ENCODE results near the gene PRKAG1. TPM values are rescaled to one million over a fixed set of nuclear protein-coding genes. Genes with fewer than 3 reads are reported as not detected.

PRKAG1 gene
- total RNA-seq, 1 experiment from 2014 or later, result 57.3 TPM

DNA sequence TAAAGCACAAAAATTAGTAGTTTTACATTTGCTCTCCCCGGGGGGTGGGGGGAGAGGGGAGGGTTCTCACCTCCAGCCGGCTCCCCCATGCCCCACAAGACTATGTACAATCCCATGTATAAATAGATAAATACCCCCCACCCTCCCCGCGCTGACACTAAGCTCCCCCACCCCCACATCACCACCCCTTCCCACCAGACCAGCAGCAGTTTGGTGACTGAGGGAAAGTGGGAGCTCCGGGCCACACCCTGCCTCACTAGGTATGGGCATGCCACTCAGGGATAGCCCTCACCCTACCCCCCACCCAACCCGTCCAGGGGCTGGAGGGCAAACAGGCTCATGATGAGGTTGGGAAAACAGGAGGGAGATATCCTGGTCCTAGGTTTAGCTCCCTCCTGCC is 1.9 kb upstream of the PRKAG1 start:
- CTCF ChIA-PET, result interaction anchor here (0.6 to 0.7 kb wide), 3 partner anchors 19 to 32 kb away, joined by 3 to 12 read pairs (median 3); no protein-coding TSS in a partner anchor
- no peak for DNase-seq (ENCODE audit: low read depth, low spot score)
- no peak overlapping the region for H3K27ac ChIP-seq (ENCODE audit: low read length)

DNA sequence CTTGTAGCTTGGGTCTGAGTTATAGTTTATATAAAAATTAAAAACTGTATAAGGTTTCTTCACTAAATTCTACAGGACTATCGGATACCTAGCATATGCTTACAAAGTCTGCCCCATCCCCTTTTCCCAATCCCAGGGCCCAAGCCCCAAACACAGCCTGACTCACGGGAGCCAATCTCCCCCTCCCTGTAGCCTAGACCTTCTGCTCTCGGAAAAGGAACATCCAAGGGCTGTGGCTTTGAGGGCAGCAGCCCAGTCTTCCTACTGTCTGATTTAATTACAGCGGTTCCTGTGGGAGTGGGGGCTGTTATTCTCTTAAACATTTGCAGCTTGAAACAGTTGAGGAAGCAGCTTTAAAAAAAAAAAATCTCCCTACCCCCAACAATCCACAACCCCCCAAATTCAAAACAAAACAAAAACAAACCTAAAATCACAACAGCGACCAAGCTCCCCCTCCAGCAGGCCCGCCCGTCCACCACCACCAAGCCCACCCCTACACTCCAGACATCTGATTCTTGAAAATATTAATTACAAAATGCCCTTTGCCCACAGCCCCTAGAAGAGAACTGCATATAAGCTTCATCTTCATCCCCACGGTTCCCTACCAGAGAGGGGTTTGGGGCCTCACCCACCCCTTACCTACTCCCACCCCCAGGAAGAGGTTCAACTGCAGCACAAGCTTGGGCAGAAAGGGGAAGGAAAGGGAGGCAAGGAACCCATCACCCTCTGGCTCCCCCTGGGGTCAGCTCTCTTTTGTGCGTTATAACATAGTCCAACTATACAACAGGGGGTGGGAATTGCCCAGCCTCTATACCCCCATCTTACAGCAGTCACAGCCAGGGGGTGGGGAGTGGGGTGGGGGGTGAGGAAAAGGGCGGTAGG is 1.1 kb upstream of the PRKAG1 start:
- in situ Hi-C loops (cut with HindIII; ENCODE audit: low pct_unique_long_range_greater_than_20kb, low sequenced_read_pairs), result no loop called here
- no TSS peak for BruUV-seq (replicated peaks)
- TF ChIP-seq SIN3A (IDR thresholded peaks at IDR 0.05; ENCODE audit: borderline replicate concordance, insufficient read depth, low read depth, low read length), result no peak
- no peak for TF ChIP-seq POLR2AphosphoS5 (IDR thresholded peaks at IDR 0.05; ENCODE audit: low read depth, low read length)
- TF ChIP-seq TCF7L2 (IDR thresholded peaks at IDR 0.05; ENCODE audit: low read depth, low read length), result no peak
- TF ChIP-seq, protein P1, sequence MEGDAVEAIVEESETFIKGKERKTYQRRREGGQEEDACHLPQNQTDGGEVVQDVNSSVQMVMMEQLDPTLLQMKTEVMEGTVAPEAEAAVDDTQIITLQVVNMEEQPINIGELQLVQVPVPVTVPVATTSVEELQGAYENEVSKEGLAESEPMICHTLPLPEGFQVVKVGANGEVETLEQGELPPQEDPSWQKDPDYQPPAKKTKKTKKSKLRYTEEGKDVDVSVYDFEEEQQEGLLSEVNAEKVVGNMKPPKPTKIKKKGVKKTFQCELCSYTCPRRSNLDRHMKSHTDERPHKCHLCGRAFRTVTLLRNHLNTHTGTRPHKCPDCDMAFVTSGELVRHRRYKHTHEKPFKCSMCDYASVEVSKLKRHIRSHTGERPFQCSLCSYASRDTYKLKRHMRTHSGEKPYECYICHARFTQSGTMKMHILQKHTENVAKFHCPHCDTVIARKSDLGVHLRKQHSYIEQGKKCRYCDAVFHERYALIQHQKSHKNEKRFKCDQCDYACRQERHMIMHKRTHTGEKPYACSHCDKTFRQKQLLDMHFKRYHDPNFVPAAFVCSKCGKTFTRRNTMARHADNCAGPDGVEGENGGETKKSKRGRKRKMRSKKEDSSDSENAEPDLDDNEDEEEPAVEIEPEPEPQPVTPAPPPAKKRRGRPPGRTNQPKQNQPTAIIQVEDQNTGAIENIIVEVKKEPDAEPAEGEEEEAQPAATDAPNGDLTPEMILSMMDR (IDR thresholded peaks at IDR 0.05), result no peak; the same call in 1 of the 2 replicates
- TF ChIP-seq, protein P2, sequence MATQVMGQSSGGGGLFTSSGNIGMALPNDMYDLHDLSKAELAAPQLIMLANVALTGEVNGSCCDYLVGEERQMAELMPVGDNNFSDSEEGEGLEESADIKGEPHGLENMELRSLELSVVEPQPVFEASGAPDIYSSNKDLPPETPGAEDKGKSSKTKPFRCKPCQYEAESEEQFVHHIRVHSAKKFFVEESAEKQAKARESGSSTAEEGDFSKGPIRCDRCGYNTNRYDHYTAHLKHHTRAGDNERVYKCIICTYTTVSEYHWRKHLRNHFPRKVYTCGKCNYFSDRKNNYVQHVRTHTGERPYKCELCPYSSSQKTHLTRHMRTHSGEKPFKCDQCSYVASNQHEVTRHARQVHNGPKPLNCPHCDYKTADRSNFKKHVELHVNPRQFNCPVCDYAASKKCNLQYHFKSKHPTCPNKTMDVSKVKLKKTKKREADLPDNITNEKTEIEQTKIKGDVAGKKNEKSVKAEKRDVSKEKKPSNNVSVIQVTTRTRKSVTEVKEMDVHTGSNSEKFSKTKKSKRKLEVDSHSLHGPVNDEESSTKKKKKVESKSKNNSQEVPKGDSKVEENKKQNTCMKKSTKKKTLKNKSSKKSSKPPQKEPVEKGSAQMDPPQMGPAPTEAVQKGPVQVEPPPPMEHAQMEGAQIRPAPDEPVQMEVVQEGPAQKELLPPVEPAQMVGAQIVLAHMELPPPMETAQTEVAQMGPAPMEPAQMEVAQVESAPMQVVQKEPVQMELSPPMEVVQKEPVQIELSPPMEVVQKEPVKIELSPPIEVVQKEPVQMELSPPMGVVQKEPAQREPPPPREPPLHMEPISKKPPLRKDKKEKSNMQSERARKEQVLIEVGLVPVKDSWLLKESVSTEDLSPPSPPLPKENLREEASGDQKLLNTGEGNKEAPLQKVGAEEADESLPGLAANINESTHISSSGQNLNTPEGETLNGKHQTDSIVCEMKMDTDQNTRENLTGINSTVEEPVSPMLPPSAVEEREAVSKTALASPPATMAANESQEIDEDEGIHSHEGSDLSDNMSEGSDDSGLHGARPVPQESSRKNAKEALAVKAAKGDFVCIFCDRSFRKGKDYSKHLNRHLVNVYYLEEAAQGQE (IDR thresholded peaks at IDR 0.05; ENCODE audit: insufficient read depth in 1 of 2, low read depth in 2 of 2, low read length in 1 of 2), result no peak
- peak; percentile 39; the same call in 1 of the 2 replicates for ATAC-seq
- Histone ChIP-seq H3K9me3 (ENCODE audit: control insufficient read depth, insufficient read depth, low read depth, low read length) (no peaks in the 10 kb centered on the region), H3K27ac (ENCODE audit: low read length) (peak overlapping the region; percentile 90), H3K4me3 (ENCODE audit: low read depth in 2 of 2, low read length in 2 of 2) (no peak overlapping the region), H3K4me1 (ENCODE audit: control insufficient read depth, insufficient read depth, low read length) (peaks cover 15% of the 10 kb centered on the region), H3K27me3 (ENCODE audit: control insufficient read depth, insufficient read depth, low read length) (no peaks in the 10 kb centered on the region), H3K36me3 (ENCODE audit: control insufficient read depth, insufficient read depth, low read length) (peaks cover 20% of the 10 kb centered on the region)
- ChIA-PET POLR2A (interaction anchor here (0.6 to 0.7 kb wide), 4 partner anchors 11 to 2000 kb away, joined by 3 to 14 read pairs (median 6); no protein-coding TSS in a partner anchor), CTCF (interaction anchor here (0.6 to 1.0 kb wide), 5 partner anchors 18 to 164 kb away, joined by 3 to 12 read pairs (median 8); no protein-coding TSS in a partner anchor)
- DNase-seq (ENCODE audit: low read depth, low spot score), result no peak
- intact Hi-C loops (cut with micrococcal nuclease; ENCODE audit: unreplicated experiment), result no loop called here

More for the DNA sequence above, 1.9 kb upstream of the PRKAG1 start:
- peaks cover 27% of the 10 kb centered on the region for H3K36me3 ChIP-seq (ENCODE audit: control insufficient read depth, insufficient read depth, low read length)
- no peak overlapping the region for H3K4me3 ChIP-seq (ENCODE audit: low read depth in 2 of 2, low read length in 2 of 2)
- intact Hi-C loops (cut with micrococcal nuclease; ENCODE audit: unreplicated experiment) (no loop called here), in situ Hi-C loops (cut with HindIII; ENCODE audit: low pct_unique_long_range_greater_than_20kb, low sequenced_read_pairs) (no loop called here)
- no peaks in the 10 kb centered on the region for H3K27me3 ChIP-seq (ENCODE audit: control insufficient read depth, insufficient read depth, low read length)
- ATAC-seq, result no peak
- TF ChIP-seq SIN3A (IDR thresholded peaks at IDR 0.05; ENCODE audit: borderline replicate concordance, insufficient read depth, low read depth, low read length) (no peak), POLR2AphosphoS5 (IDR thresholded peaks at IDR 0.05; ENCODE audit: low read depth, low read length) (no peak), TCF7L2 (IDR thresholded peaks at IDR 0.05; ENCODE audit: low read depth, low read length) (no peak)
- TF ChIP-seq, protein P1 (IDR thresholded peaks at IDR 0.05), result no peak
- TF ChIP-seq, protein P2 (IDR thresholded peaks at IDR 0.05; ENCODE audit: insufficient read depth in 1 of 2, low read depth in 2 of 2, low read length in 1 of 2), result no peak
- H3K9me3 ChIP-seq (ENCODE audit: control insufficient read depth, insufficient read depth, low read depth, low read length), result no peaks in the 10 kb centered on the region
- no TSS peak for BruUV-seq (replicated peaks)
- H3K4me1 ChIP-seq (ENCODE audit: control insufficient read depth, insufficient read depth, low read length), result peaks cover 15% of the 10 kb centered on the region
- POLR2A ChIA-PET, result interaction anchor here (0.7 kb wide), 3 partner anchors 10 to 942 kb away, joined by 3 to 14 read pairs (median 9); no protein-coding TSS in a partner anchor

All from Panc1 (cell line).